ENCODE data around the gene BMPR1A. TPM values are rescaled to one million over a fixed set of nuclear protein-coding genes. Genes with fewer than 3 reads are reported as not detected.
"Not testable (repeated sequence)": the region's sequence is repeated elsewhere in the genome, so short reads cannot be mapped to it uniquely, and the experiment has no call there.

Gene BMPR1A
- total RNA-seq, 1 experiment from 2014 or later, result 23.7 TPM

- no peak for DNase-seq (ENCODE audit: low read depth)
- in situ Hi-C loops (cut with HindIII; ENCODE audit: low pct_unique_long_range_greater_than_20kb, low sequenced_read_pairs), result no loop called here
These were observed 207.0 kb downstream of the BMPR1A start for GRCh38 chr10:86963341-86963919.

GRCh38 chr10:86964061-86964846, 207.8 kb downstream of the BMPR1A start:
- DNase-seq (ENCODE audit: low read depth), result no peak
- in situ Hi-C loops (cut with HindIII; ENCODE audit: low pct_unique_long_range_greater_than_20kb, low sequenced_read_pairs), result no loop called here

- DNase-seq (ENCODE audit: low read depth), result no peak
- in situ Hi-C loops (cut with HindIII; ENCODE audit: low pct_unique_long_range_greater_than_20kb, low sequenced_read_pairs), result no loop called here
These were observed 208.4 kb downstream of the BMPR1A start for GRCh38 chr10:86964847-86965190.

- in situ Hi-C loops (cut with HindIII; ENCODE audit: low pct_unique_long_range_greater_than_20kb, low sequenced_read_pairs), result no loop called here
- DNase-seq (ENCODE audit: low read depth), result no peak
These were observed 209.7 kb downstream of the BMPR1A start for GRCh38 chr10:86965986-86966654.

GRCh38 chr10:86967481-86967941, 211.1 kb downstream of the BMPR1A start:
- DNase-seq (ENCODE audit: low read depth), result no peak
- in situ Hi-C loops (cut with HindIII; ENCODE audit: low pct_unique_long_range_greater_than_20kb, low sequenced_read_pairs), result no loop called here

GRCh38 chr10:86968271-86968993, 212.0 kb downstream of the BMPR1A start, which contains the start of gene ADIRF:
ADIRF (plus strand) TSS chr10:86968482; CDS start chr10:86968545, 63 bp downstream.
- in situ Hi-C loops (cut with HindIII; ENCODE audit: low pct_unique_long_range_greater_than_20kb, low sequenced_read_pairs), result no loop called here
- DNase-seq (ENCODE audit: low read depth), result no peak

- in situ Hi-C loops (cut with HindIII; ENCODE audit: low pct_unique_long_range_greater_than_20kb, low sequenced_read_pairs), result no loop called here
- no peak for DNase-seq (ENCODE audit: low read depth)
These were observed 212.6 kb downstream of the BMPR1A start for GRCh38 chr10:86968994-86969355.

GRCh38 chr10:86969421-86970041, 213.1 kb downstream of the BMPR1A start:
- no peak for DNase-seq (ENCODE audit: low read depth)
- in situ Hi-C loops (cut with HindIII; ENCODE audit: low pct_unique_long_range_greater_than_20kb, low sequenced_read_pairs), result no loop called here

GRCh38 chr10:86970162-86970981, 214.0 kb downstream of the BMPR1A start:
- peak; percentile 80 for DNase-seq (ENCODE audit: low read depth)
- in situ Hi-C loops (cut with HindIII; ENCODE audit: low pct_unique_long_range_greater_than_20kb, low sequenced_read_pairs), result no loop called here

- in situ Hi-C loops (cut with HindIII; ENCODE audit: low pct_unique_long_range_greater_than_20kb, low sequenced_read_pairs), result no loop called here
- no peak for DNase-seq (ENCODE audit: low read depth)
These were observed 214.5 kb downstream of the BMPR1A start for GRCh38 chr10:86970982-86971231.

GRCh38 chr10:86971232-86971991, 215.0 kb downstream of the BMPR1A start:
- in situ Hi-C loops (cut with HindIII; ENCODE audit: low pct_unique_long_range_greater_than_20kb, low sequenced_read_pairs), result no loop called here
- peak; percentile 94 for DNase-seq (ENCODE audit: low read depth)

- in situ Hi-C loops (cut with HindIII; ENCODE audit: low pct_unique_long_range_greater_than_20kb, low sequenced_read_pairs), result no loop called here
These were observed 216.4 kb downstream of the BMPR1A start for GRCh38 chr10:86972613-86973380.

GRCh38 chr10:86974484-86974883, 218.1 kb downstream of the BMPR1A start:
- DNase-seq (ENCODE audit: low read depth), result no peak
- in situ Hi-C loops (cut with HindIII; ENCODE audit: low pct_unique_long_range_greater_than_20kb, low sequenced_read_pairs), result no loop called here

More at GRCh38 chr10:86972613-86973380, 216.4 kb downstream of the BMPR1A start:
- no peak for DNase-seq (ENCODE audit: low read depth)

- no peak for DNase-seq (ENCODE audit: low read depth)
- in situ Hi-C loops (cut with HindIII; ENCODE audit: low pct_unique_long_range_greater_than_20kb, low sequenced_read_pairs), result no loop called here
These were observed 220.1 kb downstream of the BMPR1A start for GRCh38 chr10:86976362-86977056.

- in situ Hi-C loops (cut with HindIII; ENCODE audit: low pct_unique_long_range_greater_than_20kb, low sequenced_read_pairs), result not testable (repeated sequence)
- DNase-seq (ENCODE audit: low read depth), result peak; percentile 85
These were observed 222.0 kb downstream of the BMPR1A start for GRCh38 chr10:86978457-86978856.

GRCh38 chr10:86979296-86979818, 222.9 kb downstream of the BMPR1A start:
- DNase-seq (ENCODE audit: low read depth), result no peak
- in situ Hi-C loops (cut with HindIII; ENCODE audit: low pct_unique_long_range_greater_than_20kb, low sequenced_read_pairs), result no loop called here

Data from Caki2 (cell line).